GM06990 (cell line): ENCODE data around the gene CCL2.
A peak's percentile ranks its signal among the peaks of the same experiment; 100 is the strongest.

Source experiments
- DNase-seq: peaks from one replicate; pipeline ENCODE4 v3.0.0-alpha.2; 2011; ENCODE audit not compliant: insufficient read length; ENCODE audit errors: extremely low read depth
- H3K27me3 ChIP-seq: replicated peaks from 2 replicates; pipeline ENCODE4 v1.6.0; 2011; ENCODE audit warnings: low read length; ENCODE audit not compliant: control insufficient read depth, insufficient read depth
- H3K36me3 ChIP-seq: 2 replicates; pipeline ENCODE4 v1.5.1; 2011; ENCODE audit warnings: low read length; ENCODE audit not compliant: control insufficient read depth, insufficient read depth
- H3K4me3 ChIP-seq: replicated peaks from 2 replicates; pipeline ENCODE4 v1.5.1; 2011; ENCODE audit warnings: low read depth, mild to moderate bottlenecking, control low read depth, low read length
- TF ChIP-seq, protein P1 (sequence below): IDR thresholded peaks from 2 replicates; pipeline ENCODE4 v1.5.1; 2011; ENCODE audit warnings: low read length, control low read depth, mild to moderate bottlenecking, inconsistent platforms; ENCODE audit not compliant: insufficient read depth, poor library complexity, severe bottlenecking

The CCL2 gene

DNA sequence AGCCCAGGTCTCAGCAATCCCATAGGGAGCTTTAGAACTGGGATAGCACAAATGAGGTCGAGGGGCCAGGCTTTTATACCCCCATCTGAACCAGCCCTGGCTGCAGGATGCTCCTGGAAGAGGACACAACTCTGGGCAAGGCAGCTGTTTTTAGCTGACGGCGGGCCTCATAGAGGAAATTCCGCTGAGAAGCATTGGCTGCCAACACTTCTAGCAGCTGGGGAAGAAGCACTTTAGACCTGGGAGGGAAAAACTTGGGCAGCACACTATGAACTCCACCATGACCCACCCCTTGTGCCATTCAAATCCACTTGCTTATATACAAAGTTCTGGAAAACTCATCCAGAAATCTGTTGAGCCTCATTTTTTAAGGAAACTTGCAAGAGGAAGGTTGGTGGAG lies 35.5 kb downstream of the CCL2 start:
- no peak overlapping the region for H3K4me3 ChIP-seq
- H3K36me3 ChIP-seq: no peaks in the 10 kb centered on the region
- TF ChIP-seq, protein P1, sequence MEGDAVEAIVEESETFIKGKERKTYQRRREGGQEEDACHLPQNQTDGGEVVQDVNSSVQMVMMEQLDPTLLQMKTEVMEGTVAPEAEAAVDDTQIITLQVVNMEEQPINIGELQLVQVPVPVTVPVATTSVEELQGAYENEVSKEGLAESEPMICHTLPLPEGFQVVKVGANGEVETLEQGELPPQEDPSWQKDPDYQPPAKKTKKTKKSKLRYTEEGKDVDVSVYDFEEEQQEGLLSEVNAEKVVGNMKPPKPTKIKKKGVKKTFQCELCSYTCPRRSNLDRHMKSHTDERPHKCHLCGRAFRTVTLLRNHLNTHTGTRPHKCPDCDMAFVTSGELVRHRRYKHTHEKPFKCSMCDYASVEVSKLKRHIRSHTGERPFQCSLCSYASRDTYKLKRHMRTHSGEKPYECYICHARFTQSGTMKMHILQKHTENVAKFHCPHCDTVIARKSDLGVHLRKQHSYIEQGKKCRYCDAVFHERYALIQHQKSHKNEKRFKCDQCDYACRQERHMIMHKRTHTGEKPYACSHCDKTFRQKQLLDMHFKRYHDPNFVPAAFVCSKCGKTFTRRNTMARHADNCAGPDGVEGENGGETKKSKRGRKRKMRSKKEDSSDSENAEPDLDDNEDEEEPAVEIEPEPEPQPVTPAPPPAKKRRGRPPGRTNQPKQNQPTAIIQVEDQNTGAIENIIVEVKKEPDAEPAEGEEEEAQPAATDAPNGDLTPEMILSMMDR: no peak
- no peaks in the 10 kb centered on the region; the same call in 1 of the 2 replicates for H3K27me3 ChIP-seq
- no peak for DNase-seq

DNA sequence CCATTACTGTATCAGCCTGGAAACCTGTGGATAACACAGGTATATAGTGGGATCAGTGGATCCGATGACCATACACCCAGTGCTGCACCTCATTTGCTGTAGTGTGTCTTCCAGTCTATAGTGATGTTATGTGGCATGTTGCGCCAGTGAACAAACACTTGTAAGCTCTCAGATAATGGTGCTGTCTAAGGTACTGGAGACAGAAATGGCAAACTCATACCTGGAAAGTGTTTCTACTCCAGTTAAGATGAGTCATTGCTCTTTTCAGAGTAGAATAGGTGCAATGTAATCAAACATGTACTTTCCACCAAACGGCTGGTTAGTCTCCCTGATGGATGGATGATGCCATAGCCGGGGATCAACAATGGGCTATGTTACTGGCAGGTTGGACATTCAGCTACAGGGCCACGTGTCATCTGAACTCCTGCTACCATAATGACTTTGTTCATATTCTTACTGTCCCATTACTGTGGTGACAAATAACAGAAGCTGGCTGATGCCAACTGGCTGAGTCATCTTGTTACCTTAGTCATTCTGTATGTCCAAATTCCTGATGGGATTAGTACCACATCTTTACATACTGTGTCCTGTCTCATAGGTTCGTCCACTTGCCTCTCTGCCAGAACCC lies 36.8 kb downstream of the CCL2 start:
- no peak for DNase-seq
- H3K27me3 ChIP-seq: no peaks in the 10 kb centered on the region; the same call in 1 of the 2 replicates
- no peak overlapping the region for H3K4me3 ChIP-seq
- H3K36me3 ChIP-seq: no peaks in the 10 kb centered on the region
- TF ChIP-seq, protein P1: no peak

DNA sequence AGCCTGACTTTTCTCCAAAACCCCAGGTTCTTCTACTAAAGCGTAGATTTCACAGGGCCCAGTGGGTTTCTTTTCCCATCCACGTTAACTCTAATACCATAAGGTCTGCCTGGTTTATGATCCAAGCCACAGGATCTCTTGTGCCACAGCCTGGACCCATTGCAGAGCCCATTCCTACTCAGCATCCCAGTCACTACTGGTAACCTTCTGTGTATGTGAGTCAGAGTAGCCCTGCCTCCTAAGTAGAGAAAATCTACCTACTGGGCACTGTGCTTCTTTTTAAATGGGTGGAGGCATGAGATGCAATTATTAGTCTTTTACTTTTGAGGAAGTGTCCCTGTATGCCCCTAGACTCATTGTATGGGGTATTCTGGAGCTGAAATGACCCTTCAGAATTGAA lies 43.9 kb downstream of the CCL2 start:
- TF ChIP-seq, protein P1: no peak
- DNase-seq: no peak
- Histone ChIP-seq H3K27me3 (no peaks in the 10 kb centered on the region), H3K36me3 (no peaks in the 10 kb centered on the region), H3K4me3 (no peak overlapping the region)

DNA sequence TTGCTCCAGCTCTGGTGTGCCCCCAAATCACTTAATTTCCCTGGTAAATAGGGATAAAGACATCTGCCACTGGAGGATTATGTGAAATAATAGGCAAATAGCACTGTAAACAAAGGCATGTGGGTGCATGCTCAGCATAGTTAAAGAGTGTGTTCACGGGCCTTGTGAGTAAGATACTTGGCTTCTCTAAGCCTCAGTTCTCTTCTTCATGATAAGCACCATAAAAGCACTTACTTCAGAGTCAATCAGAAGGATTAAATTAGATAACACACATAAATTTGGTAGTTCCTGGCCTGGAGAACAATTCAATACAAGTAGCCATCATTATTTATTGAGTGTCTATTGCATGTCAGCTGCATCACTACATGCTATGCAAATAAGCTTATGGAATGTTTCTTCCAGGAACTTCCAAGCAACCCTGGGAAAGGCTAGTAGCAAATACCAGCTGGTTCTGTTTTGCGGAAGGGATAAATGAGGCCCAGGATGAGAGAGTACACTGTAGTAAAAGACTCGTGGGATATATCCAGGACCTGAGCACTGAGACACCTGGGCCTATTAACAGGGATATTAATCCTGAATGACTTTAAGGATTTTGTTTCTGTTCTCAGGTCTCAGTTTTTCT lies 45.0 kb downstream of the CCL2 start:
- TF ChIP-seq, protein P1: no peak
- Histone ChIP-seq H3K27me3 (no peaks in the 10 kb centered on the region), H3K36me3 (no peaks in the 10 kb centered on the region), H3K4me3 (no peak overlapping the region)
- DNase-seq: no peak

DNA sequence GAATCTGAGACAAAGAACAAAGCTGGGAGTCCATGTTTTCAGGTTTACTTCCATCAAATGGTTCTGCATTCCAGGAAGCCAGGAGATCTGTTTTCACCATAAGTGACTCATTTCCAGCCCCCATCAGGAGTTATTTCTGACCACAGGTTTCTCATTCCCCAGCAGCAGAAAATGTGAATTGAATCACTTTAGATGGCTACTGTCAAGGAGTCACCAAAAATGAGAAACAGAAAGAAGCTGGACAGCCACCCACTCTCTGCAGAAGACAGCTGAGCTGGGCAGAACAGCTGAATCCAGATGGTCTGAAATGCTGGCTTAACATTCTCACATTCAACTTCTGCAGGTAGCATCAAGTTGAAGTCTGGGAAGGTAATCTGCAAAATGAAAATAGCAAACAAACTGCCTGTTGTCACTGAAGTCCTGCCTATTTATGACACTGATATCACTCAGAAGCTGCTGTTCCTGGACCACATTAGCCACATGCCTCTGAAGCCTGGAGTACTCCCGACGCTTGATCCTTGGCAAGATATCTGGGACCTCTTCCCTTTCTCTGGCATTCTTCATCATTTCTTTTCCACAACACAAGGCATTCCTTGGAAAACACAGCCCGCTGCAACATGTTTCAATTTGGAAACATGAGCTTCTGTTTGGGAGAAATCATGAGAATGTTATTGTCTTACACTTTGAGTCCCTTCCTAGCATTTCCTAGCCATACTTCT lies 45.7 kb downstream of the CCL2 start:
- Histone ChIP-seq H3K4me3 (no peak overlapping the region), H3K36me3 (no peaks in the 10 kb centered on the region), H3K27me3 (no peaks in the 10 kb centered on the region)
- TF ChIP-seq, protein P1: no peak
- DNase-seq: peak; percentile 11
